Gastrocnemius medialis (tissue), 4 donors: Measurements from ENCODE around the gene UBA1. TPM values are rescaled to one million over a fixed set of nuclear protein-coding genes. Genes with fewer than 3 reads are reported as not detected.

Experiments
- ATAC-seq, 2 donors: fragments of 150-250 bp; one replicate each; pipeline ENCODE4 v1.9.1; 2016
- DNase-seq, 2 donors: peaks; one replicate each; pipeline ENCODE4 v3.0.0-alpha.2; 2019
- H3K27ac ChIP-seq, 4 donors: fragments of 200-600 bp; sonication (generic); 1 replicate in 1 of 4; 2 replicates in 3 of 4; pipeline ENCODE4 v1.5.1; 2016 to 2018; ENCODE audit warnings: mild to moderate bottlenecking in 2 of 4, moderate library complexity in 1 of 4
- H3K27me3 ChIP-seq, 3 donors: fragments of 200-600 bp; sonication (generic) in 2 of 3; 1 replicate in 1 of 3; 2 replicates in 2 of 3; pipeline versions ENCODE4 v1.5.1 to v1.6.0; 2016 to 2019; ENCODE audit warnings: mild to moderate bottlenecking in 1 of 3, moderate library complexity in 1 of 3
- H3K36me3 ChIP-seq, 2 donors: fragments of 200-600 bp; sonication (generic) in 1 of 2; one replicate each; pipeline ENCODE4 v1.5.1; 2017 to 2018
- H3K4me1 ChIP-seq, 2 donors: fragments of 200-600 bp; sonication (generic) in 1 of 2; one replicate each; pipeline ENCODE4 v1.5.1; 2016 to 2017; ENCODE audit warnings: mild to moderate bottlenecking in 2 of 2
- H3K4me3 ChIP-seq, 4 donors: fragments of 200-600 bp; sonication (generic) in 3 of 4; 1 replicate in 1 of 4; 2 replicates in 3 of 4; pipeline ENCODE4 v1.5.1; 2016 to 2019; ENCODE audit warnings: mild to moderate bottlenecking in 2 of 4
- H3K9me3 ChIP-seq, 3 donors: fragments of 200-600 bp; sonication (generic) in 2 of 3; 1 replicate in 1 of 3; 2 replicates in 2 of 3; pipeline ENCODE4 v1.5.1; 2016 to 2019
- POLR2A ChIP-seq, 2 donors: fragments of 450-650 bp; IDR thresholded peaks; one replicate each; pipeline ENCODE4 v1.6.1; 2017; ENCODE audit warnings: antibody characterized with exemption in 2 of 2, mild to moderate bottlenecking in 2 of 2, moderate library complexity in 2 of 2
- in situ Hi-C, 4 donors: fragments of 200-750 bp; cut with MboI; loops; one replicate each; pipeline versions ENCODE4 v1.15.0 to v1.8.0; 2017; ENCODE audit warnings: low sequenced_read_pairs in 4 of 4
- intact Hi-C: fragments of 100-400 bp; cut with DNase I; formaldehyde crosslinking; loops from one replicate; pipeline ENCODE4 v1.15.1; 2023; ENCODE audit warnings: low total_unique reads
- total RNA-seq, 4 donors: library from RNA; depleted of rRNA; stranded (reverse); fragments of >200 nt; gene quantifications; one replicate each; pipeline versions ENCODE4 v1.1.0 to v1.2.3, GENCODE V29; 2016
- TF ChIP-seq, protein P1 (sequence below), 5 experiments: fragments of 450-650 bp in 3 of 5; fragments of 200-600 bp in 2 of 5; sonication (generic) in 2 of 5; IDR thresholded peaks in 4 of 5; conservative IDR thresholded peaks in 1 of 5; 1 replicate in 4 of 5; 2 replicates in 1 of 5; pipeline ENCODE4 v1.5.1; 2016 to 2019; ENCODE audit warnings: antibody characterized with exemption in 5 of 5, mild to moderate bottlenecking in 3 of 5, moderate library complexity in 3 of 5

The UBA1 gene
- 100 to 1,000 TPM; 113 to 181 (median 162) TPM for total RNA-seq

- in situ Hi-C loops (loop anchor here in 3 of 4 donors (10.0 to 25.0 kb wide), 3 partner anchors 169 to 331 kb away; partner anchors contain the start of gene ZNF157 (in 1 of the 3)), intact Hi-C loops (loop anchor here (1.0 to 5.0 kb wide), 7 partner anchors 25 to 829 kb away; partner anchors contain the start of genes CDK16, USP11 and ZNF41)
- Histone ChIP-seq H3K27ac (peak within 1 kb of the TSS; percentile 98 to 100 (median 98)), H3K4me1 (peaks cover 29 to 46% of the 10 kb centered on the region in 2 donors), H3K9me3 (no peaks in the 10 kb centered on the region), H3K4me3 (peak within 1 kb of the TSS; percentile 69 to 97 (median 89)), H3K27me3 (no peaks in the 10 kb centered on the region), H3K36me3 (peaks cover 0 to 6% of the 10 kb centered on the region in 2 donors)
- DNase-seq, result peak; percentile 84 to 92
- peak; percentile 79 to 84 for ATAC-seq
- TF ChIP-seq POLR2A (IDR thresholded peaks at IDR 0.05), result peak; percentile 84 to 86
- TF ChIP-seq, protein P1, sequence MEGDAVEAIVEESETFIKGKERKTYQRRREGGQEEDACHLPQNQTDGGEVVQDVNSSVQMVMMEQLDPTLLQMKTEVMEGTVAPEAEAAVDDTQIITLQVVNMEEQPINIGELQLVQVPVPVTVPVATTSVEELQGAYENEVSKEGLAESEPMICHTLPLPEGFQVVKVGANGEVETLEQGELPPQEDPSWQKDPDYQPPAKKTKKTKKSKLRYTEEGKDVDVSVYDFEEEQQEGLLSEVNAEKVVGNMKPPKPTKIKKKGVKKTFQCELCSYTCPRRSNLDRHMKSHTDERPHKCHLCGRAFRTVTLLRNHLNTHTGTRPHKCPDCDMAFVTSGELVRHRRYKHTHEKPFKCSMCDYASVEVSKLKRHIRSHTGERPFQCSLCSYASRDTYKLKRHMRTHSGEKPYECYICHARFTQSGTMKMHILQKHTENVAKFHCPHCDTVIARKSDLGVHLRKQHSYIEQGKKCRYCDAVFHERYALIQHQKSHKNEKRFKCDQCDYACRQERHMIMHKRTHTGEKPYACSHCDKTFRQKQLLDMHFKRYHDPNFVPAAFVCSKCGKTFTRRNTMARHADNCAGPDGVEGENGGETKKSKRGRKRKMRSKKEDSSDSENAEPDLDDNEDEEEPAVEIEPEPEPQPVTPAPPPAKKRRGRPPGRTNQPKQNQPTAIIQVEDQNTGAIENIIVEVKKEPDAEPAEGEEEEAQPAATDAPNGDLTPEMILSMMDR (IDR thresholded peaks at IDR 0.05 in 4 of 5, conservative IDR thresholded peaks at IDR 0.05 in 1 of 5), result peak; percentile 58 to 96 (median 91)
Measured at GRCh38 chrX:47193475-47194193, at the start of gene UBA1. TSS of gene UBA1 (plus strand) at chrX:47193829. CDS start at chrX:47198803, 4,974 bp downstream.

- in situ Hi-C loops (no loop called here), intact Hi-C loops (loop anchor here (1.0 to 10.0 kb wide), 2 partner anchors 15 to 341 kb away; partner anchors contain the start of gene ZNF41)
- Histone ChIP-seq H3K9me3 (no peaks in the 10 kb centered on the region), H3K27ac (peak overlapping the region; percentile 95 to 99 (median 96)), H3K4me3 (peak overlapping the region; percentile 78 to 96 (median 82)), H3K27me3 (no peaks in the 10 kb centered on the region), H3K36me3 (no peaks in the 10 kb centered on the region), H3K4me1 (peaks cover 8 to 12% of the 10 kb centered on the region in 2 donors)
- DNase-seq, result peak in 1 of 2 donors; percentile 43
- ATAC-seq, result peak; percentile 29 to 43
- TF ChIP-seq, protein P1 (IDR thresholded peaks at IDR 0.05 in 4 of 5, conservative IDR thresholded peaks at IDR 0.05 in 1 of 5), result no peak
- TF ChIP-seq POLR2A (IDR thresholded peaks at IDR 0.05), result no peak
Measured at GRCh38 chrX:47143894-47144625, 49.6 kb upstream of the UBA1 start.

GRCh38 chrX:47144626-47145394 lies 48.8 kb upstream of the UBA1 start, which contains the start of the genes NDUFB11 and RBM10:
TSS of gene NDUFB11 (minus strand) at chrX:47144702. CDS start at chrX:47144679, 23 bp downstream.
TSS of gene RBM10 (plus strand) at chrX:47145221. CDS start at chrX:47147482, 2,261 bp downstream.
- Histone ChIP-seq H3K27me3 (no peaks in the 10 kb centered on the region), H3K9me3 (no peaks in the 10 kb centered on the region), H3K36me3 (no peaks in the 10 kb centered on the region), H3K4me3 (peak within 1 kb of the TSS; percentile 78 to 96 (median 82)), H3K4me1 (peaks cover 8 to 12% of the 10 kb centered on the region in 2 donors), H3K27ac (peak within 1 kb of the TSS; percentile 95 to 99 (median 96))
- intact Hi-C loops, result loop anchor here (1.0 to 10.0 kb wide), 2 partner anchors 16 to 340 kb away; partner anchors contain the start of gene ZNF41
- ATAC-seq (peak; percentile 86 to 91), DNase-seq (peak; percentile 92 to 95)
- in situ Hi-C loops, result no loop called here
- TF ChIP-seq POLR2A (IDR thresholded peaks at IDR 0.05), result peak; percentile 72 to 77
- TF ChIP-seq, protein P1 (IDR thresholded peaks at IDR 0.05 in 4 of 5, conservative IDR thresholded peaks at IDR 0.05 in 1 of 5), result peak; percentile 73 to 89 (median 83)
